GM19372 (cell line): ENCODE data around the gene KRTAP5-5.

ENCODE experiments used
- ATAC-seq: cut with Tn5 transposase; IDR thresholded peaks from one replicate; pipeline ENCODE4 v1.9.1; 2021; ENCODE audit warnings: mild to moderate bottlenecking, low read depth, moderate library complexity; ENCODE audit not compliant: unreplicated experiment

The KRTAP5-5 gene

GRCh38 chr11:1673446-1674172 is 44.0 kb downstream of the KRTAP5-5 start:
- no peak for ATAC-seq

GRCh38 chr11:1674173-1675131 is 44.9 kb downstream of the KRTAP5-5 start:
- ATAC-seq: no peak

DNA sequence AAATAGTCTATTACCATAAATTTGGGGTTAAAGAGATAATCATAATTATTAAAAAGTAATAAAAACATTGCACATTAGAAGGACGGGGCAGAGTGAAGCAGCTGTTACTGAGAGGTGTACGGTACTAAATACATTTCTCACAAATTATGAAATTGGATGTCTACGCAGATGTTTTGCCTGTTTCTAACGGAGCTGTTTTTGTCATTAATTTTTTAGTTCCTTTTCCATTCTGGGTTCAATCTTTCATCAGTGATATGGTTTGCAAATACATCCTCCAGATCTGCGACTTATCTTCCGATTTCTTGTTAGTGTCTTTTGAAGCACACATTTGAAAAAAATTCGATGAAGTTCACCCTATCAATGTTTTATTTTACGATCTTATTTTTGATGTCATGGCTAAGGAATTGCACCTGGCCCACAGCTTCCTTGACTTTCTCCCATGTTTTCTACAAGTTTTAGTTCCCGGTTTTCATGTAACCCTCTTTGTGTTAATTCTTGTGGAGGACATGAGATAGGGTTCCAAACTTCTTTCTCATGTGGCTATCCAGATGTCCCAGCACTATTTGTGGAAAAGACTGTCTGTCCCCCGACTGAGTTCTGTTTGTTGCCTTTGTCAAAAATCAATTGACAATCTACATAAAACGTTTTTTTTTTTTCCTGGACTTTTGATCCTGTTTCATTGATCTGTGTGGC is 46.1 kb downstream of the KRTAP5-5 start:
- no peak for ATAC-seq

DNA sequence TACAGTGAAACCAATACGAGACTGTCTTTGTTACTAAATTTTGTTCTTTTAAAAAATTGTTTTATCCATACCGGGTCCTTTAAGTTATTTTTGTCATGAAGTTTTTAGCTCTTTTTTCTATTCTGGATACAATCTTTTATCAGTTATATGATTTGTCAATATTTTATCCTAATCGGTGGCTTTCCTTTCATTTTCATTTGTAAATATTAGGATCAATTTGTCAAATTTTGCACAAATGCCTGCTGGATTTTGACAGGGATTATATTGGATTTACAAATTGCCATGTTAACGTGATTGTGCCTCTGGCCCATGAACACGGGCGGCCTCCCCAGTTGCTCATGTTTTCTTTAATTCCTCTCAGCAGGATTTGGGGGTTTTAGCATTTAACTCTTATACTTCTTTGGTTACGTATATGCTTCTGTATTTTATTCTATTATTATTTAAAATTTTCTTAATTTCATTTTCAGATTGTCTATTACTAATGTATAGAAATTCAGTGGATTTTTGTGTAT is 46.7 kb downstream of the KRTAP5-5 start:
- no peak for ATAC-seq

DNA sequence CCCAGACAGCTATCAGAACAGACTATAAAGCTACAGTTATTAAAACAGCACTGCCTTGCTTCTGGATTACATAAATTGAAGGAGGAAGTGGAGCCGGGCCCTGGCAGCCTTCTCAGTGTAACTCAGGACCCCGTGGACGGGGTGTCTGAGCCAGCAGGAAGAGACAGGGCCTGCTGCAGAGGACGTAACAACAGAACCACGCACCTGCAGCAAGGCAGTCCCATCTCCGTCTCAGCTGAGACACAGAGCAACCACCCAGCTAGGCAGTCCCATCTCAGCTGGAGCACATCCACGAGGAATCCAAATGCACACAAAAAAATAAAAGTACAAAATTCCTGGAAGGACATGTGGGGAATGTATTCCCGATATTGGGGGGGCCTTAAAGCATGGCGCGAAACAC is 50.3 kb downstream of the KRTAP5-5 start:
- ATAC-seq: no peak
